GM18868 (cell line): ENCODE measurements around the gene MBNL2.
"Not testable (repeated sequence)": the region's sequence is repeated elsewhere in the genome, so short reads cannot be mapped to it uniquely, and the experiment has no call there.

ENCODE experiments used
- ATAC-seq: cut with Tn5 transposase; IDR thresholded peaks from one replicate; pipeline ENCODE4 v1.9.1; 2021; ENCODE audit warnings: mild to moderate bottlenecking, moderate library complexity; ENCODE audit not compliant: unreplicated experiment

Gene MBNL2

DNA sequence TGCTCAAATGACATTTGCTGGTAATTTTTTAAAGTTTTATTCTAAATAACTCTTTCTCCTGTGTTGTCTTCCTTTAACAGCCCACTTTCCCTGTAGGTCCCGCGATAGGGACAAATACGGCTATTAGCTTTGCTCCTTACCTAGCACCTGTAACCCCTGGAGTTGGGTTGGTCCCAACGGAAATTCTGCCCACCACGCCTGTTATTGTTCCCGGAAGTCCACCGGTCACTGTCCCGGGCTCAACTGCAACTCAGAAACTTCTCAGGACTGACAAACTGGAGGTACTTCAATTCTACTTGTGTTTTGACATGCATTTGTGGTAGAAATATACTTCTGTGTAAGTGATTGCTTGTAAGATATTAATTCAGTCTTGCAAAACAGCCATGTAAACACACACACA lies 120.8 kb downstream of the MBNL2 start:
- no peak for ATAC-seq

DNA sequence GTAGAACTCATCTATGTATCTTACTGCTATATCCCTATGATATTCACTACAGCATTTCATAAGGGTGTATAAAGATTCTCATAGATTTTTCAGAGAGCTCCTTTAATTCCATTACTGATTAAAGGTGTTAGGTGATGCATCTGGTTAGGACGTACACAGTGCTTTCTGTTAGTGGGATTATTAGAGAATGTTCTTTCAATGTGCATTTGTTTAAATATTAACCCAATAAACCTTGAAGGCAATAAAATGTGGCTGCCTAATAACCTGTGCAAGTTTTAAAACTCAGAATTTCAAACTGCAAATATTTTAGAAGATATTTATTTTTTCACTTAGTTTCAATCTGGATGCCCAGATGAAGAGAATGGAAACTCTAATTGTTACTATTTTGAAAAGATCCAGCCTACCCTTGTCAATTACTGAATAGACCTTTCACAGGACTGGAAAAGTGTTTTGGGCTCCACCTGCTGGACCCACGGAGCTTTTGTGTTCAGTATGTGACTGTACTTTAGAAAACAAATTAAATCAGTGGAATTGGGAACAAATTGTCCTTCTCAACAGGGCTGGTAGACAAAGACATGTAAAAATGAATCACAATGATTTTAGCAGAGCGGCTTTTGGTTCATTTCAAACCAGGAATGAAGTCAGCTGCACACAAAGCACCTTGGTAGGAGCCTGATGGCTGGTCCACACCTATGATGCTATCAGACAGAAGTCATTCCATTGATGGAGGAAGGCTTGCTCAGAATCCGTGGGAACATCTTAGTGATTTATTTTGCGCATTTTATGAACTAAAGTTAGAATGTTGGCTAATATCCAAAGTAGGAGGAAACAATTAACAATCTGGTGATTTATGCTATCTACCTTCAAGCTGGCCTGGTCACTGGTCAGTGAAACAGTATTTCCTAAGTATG lies 122.4 kb downstream of the MBNL2 start:
- peak; percentile 81 for ATAC-seq

DNA sequence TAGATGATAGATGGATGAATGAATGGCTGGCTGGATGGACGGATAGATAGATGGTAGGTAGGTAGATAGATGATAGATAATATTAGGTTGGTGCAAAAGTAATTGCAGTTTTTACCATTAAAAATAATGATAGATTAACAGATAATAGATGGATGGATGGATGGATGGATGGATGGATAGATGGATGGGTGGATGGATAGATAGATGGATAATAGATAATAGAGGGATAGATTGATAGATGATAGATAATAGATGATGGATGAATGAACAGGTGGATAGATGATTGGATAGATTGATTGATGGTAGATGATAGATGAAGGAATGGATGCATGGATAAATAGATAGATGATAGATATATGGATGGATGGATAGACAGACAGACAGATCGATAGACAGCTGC lies 124.0 kb downstream of the MBNL2 start:
- no peak for ATAC-seq

DNA sequence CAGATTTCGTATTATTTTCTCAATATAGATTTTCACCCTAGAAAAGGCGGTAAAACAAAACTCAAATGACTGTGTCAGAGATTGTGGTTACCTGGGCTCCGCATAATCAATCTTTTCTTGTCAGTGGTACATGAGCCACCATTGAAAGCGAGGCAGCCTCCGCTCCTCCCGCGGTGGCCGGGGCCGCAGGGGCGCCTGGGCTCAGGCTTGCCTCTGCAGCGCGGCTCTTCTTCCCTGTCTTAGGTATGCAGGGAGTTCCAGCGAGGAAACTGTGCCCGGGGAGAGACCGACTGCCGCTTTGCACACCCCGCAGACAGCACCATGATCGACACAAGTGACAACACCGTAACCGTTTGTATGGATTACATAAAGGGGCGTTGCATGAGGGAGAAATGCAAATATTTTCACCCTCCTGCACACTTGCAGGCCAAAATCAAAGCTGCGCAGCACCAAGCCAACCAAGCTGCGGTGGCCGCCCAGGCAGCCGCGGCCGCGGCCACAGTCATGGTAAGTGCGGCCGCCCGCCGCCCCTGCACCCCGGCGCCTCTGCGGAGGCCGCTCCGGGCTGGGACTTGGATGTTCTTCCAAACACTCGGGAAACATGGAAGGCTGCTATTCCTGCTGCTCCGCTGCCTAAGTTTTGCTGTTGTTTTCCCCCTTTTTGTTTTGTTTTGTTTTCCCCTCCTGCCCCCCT lies 124.6 kb downstream of the MBNL2 start:
- ATAC-seq = no peak

DNA sequence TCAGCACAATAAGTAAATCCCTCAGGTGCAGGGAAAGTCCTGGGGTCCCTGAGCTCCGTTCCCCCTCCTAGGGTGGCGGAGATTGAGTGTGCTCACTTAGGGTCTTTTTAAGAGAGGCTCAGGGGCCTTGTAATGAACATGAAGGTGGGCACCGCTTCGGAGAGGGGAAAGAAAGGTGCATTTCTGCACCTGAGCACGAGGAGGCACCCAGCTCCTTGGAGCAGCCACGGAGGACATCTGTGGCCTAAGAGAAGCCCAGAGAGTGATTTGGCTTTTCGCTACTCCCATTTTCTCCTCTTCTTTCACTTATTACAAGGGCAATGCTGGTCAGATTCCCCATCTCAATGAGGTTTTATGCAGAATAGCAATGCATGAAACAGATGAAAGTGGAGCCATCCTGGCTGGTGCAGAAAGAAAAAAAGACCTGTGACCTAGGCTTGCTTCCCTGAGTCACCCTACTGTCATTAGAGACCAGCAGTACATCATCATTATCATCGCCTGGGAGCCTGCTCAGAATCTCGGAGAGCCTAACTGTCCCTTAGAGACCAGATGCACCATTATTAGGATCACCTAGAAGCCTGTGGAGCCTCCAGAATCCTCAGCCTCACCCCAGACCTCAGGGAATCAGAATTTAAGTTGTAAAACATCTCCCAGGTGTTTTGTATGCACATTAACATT lies 125.3 kb downstream of the MBNL2 start:
- ATAC-seq = no peak

DNA sequence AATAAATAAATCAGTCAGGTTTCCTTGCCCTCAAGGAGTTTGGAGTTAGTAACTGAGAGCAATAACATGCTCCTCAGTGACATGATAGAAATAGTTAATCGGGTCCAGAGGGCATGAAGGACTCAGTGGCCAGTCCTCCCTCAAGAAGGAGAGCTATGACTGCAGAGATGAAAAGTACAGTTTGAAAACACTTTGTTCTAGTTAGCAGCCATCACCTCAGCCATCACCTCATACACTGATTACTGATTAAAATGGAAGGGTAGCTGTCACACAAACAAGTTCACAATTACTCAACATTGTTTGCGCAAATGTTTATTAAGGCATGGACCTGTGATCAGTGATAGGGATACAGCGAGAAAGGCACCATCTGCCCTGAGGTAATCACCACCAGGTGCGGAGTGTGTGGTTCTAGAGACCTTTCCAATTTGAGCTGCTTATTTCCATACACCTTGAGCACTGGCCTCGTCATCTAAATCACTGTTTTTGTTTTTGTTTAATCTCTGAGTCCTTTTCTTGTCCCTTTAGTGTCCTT lies 126.5 kb downstream of the MBNL2 start:
- ATAC-seq = no peak

DNA sequence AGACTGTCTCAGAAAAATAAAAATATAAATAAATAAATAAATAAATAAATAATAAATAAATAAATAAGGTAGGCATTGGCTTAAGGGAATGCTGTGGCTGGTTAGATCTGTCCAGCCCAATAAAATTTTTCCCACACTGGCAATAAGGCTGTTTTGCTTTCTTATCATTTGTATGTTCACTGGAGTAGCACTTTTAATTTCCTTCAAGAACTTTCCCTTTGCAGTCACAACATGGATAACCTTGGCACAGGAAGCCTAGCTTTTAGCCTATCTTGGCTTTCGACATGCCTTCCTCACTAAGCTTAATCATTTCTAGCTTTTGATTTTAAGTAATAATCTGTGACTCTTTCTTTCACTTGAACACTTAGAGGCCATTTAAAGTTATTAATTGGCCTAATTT lies 129.9 kb downstream of the MBNL2 start:
- not testable (repeated sequence) for ATAC-seq

DNA sequence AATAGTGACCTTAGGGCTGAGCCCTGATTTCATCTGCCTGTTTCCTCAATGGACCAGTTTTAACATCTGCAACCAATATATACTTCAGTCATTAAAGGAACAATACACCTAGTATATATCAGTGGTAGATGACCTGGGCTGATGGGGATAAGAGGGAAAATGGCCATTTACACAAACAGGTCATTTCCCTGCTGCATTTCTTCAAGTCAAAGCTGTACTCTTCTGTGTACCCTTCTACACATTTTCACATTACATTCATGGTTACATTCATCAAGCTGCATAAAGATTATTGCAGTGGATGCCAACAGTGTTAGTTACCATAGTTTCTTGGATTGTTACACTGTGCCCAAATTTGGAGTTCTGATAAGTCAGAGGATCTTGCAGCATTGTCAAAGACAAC lies 130.7 kb downstream of the MBNL2 start:
- ATAC-seq = no peak

DNA sequence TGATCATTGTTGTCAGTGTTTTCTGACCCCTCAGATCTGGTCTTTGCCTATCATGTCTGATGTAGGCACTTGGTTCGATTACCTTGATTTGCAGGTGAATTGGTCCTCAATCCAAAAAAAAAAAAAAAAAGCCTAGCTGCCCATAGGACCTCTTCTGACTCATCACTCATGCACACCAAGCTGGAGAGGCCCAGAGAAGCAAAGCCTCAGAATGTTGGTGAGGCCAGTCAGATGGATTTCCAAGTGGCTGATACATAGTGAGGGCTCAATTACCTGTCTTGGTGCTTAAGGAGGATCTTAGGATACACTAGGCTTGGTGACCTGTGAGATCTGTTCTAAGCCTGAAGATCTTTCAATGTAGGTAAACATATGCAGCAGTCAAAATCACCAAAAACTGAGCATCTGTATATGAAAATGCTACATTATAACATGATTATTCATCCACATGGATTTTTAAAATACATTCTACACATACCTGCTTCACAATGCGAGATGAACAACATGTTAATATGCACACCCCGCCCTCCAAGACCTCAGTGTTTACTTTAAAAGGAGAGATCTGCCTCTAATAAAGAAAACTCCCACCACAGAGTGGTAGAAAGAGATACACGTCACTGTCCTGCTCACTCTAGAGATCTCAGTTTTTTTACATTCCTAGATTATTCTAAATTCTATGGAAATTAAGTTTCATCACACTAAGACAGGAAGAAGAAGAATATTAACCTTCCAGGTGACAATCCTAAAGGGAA lies 132.0 kb downstream of the MBNL2 start:
- ATAC-seq = no peak

DNA sequence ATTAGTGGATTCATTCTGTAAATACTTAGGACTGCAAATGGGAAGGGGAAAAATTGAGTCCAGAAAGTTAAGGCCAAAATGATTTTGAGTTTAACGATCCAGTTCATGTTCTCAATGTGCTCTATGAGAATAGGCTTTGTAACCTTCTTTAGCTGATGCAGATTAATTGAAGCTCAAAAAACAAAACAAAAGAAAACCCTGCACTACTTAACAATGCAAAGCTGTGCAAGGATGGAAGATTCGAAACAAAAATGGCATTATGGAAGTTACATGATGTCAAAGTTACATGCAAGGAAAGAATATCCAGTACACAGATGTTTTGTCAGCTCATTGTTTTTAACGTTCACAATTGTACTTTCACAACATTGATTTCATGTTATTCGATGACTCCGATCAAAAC lies 132.7 kb downstream of the MBNL2 start:
- no peak for ATAC-seq

DNA sequence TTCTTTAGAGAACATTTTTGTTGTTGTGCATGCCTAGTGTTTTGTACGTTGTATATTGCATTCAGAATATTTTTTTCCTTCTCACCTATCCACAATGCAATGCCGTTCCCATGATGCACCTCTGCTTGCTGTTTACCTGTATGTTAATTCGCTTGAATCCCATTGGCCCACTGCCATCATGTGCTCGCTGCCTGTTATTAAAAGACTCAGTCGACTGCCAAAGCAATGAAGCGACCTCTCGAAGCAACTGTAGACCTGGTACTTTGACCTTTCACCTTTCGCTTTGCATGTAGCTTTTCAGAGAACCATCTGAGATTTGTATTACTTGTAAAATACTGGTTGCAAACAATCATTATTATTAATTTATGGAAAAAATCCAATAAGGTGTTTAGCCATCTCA lies 134.5 kb downstream of the MBNL2 start:
- no peak for ATAC-seq

DNA sequence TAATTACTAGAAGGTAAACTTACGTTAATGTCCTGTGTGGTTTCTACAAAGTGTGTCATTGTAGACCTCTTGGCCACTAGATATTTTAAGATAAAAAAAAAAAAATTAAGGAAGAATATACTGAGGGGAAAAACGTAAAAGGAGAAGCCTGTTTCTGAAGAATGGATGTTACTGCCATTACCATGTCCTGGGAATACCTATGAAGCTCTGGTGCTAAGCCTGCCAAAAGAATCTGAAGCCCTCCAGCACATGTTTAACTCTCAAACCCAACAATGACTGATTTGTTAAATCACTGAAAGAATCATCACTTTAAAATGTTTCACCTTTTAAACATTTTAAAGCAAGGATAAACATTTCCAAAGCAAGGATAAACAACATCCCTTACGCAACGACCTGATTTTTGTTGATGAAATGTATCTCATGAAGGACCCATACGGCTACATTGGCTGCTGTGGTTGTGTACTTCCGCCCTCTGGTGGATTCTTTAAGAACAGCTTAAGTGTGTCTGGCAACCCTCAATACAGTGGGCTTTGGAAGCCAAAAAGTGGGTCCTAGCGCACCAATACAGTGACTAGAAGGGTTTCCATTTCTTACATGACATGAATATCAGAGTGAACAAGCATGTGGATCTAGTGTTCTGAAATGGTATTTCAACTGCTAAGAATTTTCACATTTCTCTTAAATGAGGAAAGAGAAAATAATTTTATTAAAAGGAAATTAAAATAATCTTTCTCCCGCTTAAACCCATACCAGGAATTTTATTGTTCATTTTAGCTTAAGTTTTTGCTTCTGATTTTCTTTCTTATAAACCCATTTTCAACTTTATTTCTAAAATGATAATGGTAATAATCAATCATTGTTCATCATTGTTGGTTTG lies 137.3 kb downstream of the MBNL2 start:
- peak; percentile 98 for ATAC-seq

DNA sequence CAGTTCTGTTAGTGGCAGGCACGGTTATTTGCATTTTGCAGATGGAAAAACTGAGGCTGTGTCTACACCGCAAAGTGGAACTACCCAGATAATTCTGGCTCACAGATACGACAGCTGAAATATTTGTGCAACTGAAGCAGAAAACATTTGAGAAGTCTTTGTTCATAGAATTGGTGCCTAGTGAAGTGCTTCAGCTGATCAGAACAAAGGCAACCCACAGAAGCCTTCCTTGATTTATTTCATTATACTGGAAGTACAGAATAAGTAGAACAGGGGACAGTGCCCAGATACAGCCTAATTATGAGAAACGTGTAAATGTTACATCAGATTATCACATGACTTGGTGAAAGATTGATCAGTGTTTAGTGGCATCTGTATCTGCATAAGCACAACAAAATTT lies 138.5 kb downstream of the MBNL2 start:
- ATAC-seq = no peak

DNA sequence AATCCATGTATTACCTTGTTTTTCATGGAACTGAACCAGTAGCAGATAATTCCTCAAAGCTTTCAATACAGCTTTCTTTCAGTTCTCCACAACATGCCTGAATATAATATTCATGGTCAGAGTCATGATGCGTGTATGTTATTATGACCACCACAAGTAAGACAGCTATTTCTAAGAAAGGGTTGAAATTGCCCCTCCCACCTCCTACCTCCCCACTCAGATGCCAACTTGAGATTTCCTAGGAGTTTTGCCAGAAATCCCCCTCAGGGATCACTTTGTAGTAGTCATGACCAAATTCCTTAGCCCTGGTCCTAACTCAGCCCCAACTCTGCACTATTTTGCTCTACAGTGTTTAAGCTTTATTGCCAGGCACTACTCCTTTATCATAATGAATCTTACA lies 141.9 kb downstream of the MBNL2 start:
- ATAC-seq = no peak

DNA sequence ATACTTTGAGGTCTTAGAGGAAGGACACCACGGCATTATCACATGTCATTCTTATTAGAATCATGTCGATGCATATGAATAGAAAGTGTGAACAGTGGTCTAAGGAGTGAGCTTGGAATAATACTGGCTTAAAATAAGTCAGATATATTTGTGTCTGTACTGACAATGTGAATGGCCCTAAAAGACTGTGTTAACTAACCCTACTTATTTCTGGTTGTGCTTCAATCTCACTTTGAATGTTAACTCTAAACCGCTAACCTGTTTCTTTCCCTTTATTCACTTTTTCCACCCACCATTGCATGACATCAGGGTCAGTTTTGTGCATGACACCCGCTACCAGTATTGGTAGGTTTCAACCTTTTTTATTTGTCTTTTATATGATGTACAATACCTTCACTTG lies 142.7 kb downstream of the MBNL2 start:
- ATAC-seq = no peak

DNA sequence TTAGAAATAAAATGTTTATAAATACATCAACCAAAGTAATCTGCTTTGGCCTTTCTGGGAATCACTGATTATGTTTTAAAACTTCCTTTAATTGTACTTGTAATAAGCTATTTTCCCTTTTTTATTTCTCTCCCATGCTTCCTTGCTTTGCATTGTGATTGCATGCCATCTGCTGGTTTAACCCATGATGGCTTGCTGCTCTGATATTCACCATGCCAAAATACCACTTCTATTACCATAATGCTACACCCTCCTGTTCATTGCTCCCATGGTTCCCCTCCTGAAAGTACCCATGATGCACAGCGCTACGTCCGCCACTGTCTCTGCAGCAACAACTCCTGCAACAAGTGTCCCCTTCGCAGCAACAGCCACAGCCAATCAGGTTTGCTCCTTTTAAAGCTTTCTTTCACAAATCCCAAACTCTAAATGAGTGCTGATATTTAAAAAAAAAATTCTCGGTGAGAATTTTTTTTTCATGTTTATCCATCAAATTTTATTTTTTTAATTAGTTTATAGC lies 144.1 kb downstream of the MBNL2 start:
- ATAC-seq = no peak

DNA sequence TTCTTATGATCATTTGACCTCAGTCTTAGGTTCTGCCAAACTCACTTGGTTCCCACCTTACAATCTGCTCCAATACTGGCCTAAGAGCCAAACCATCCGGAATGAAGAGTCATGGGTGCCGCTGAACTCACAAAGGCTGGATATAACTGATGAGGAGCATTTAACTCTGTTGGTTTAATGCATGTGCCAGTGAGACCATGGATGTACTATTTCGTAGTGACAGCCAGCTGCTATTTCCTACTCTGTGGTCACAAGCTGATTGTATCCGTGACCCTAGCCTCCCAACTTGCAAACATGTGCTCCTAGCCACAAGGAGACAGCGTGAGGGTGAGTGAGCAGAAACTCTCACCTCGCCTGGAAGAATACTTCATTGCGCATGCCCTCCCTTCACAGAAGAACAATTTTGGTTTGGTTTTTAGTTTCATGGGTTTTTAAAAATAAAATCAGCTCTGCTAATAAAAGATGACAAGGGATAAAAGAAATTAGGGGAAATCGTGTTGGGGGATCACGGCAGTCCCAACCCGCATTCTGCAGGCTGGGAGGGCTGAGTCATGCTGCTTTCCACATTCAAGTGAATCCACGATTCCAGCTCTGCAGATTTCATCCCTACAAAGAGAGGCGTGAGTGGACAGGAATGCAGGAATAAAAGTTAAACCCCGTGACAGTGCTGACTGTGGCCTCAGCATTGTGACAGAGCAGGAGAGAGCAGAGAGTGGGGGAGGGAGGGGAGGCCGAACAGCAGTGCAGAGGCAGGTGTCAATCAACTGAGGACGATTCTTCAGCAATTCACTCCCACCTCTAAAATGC lies 145.1 kb downstream of the MBNL2 start:
- peak; percentile 27 for ATAC-seq

DNA sequence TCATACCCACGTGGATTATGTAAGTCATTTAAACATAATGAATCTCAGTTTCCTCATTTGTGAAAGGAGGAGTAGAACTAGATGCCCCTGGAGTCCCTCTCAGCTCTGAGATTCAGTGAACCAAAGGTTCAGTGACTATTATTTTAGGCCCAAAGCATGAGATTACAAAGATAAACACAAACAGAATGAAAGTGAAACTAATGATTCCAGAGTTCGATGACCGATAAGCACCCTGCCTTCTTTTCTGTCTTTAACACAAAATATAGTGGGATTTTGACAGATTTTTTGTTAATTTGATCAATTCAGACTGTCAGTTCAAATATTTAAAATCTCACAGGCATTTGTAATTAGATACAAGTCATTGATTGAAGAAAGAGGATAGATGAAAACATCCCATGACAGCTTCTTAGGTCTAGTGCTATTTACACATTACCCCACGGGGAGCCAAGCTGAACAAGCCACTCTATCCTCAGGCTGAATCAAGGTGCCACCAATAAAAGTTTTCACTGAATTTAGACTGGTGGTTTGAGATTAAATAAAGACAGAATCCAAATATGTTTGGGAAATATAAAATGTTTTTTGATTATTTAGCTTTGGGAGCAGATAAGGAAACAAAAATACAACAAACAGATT lies 147.2 kb downstream of the MBNL2 start:
- ATAC-seq = peak; percentile 86
